A549 (cell line): Measurements from ENCODE around the gene VARS2. TPM values are rescaled to one million over a fixed set of nuclear protein-coding genes. Genes with fewer than 3 reads are reported as not detected.

Experiments
- ATAC-seq, 2 experiments: fragments of 200-7000 bp in 1 of 2; fragments of >200 bp in 1 of 2; cut with Nextera tagmentation in 1 of 2; cut with Tn5 transposase in 1 of 2; 3 replicates each; pipeline versions ENCODE4 v1.8.0 to v1.9.1; 2018 to 2020; ENCODE audit warnings: mild to moderate bottlenecking in 1 of 2, moderate library complexity in 1 of 2
- CTCF ChIA-PET: fragments of 300-600 bp; sonication (Branson Sonifier 250); formaldehyde crosslinking; extraction: SDS; loops from one replicate; lab custom pipeline; 2021; ENCODE audit warnings: antibody characterized with exemption, inconsistent platforms; lab: Yijun Ruan, JAX
- POLR2A ChIA-PET: fragments of 350-600 bp; formaldehyde crosslinking; extraction: SDS; loops from one replicate; lab custom pipeline; 2021; ENCODE audit warnings: antibody characterized with exemption, inconsistent platforms; lab: Yijun Ruan, JAX
- DNase-seq, 2 experiments: peaks; one replicate each; pipeline versions ENCODE4 v3.0.0 to v3.0.0-alpha.2; 2011 to 2016; ENCODE audit warnings: low read depth in 1 of 2, low spot score in 1 of 2
- FAIRE-seq: peaks from 2 replicates; lab custom pipeline; 2011; peaks lifted over from hg19 to GRCh38; lab: Jason Lieb, UNC
- H3K27ac ChIP-seq, 2 experiments: fragments of >200 bp; sonication (Bioruptor Twin); formaldehyde crosslinking; 3 replicates each; pipeline ENCODE4 v1.5.1; 2016 to 2017
- H3K4me1 ChIP-seq: fragments of >200 bp; sonication (Bioruptor Twin); formaldehyde crosslinking; 3 replicates; pipeline ENCODE4 v1.6.1; 2016
- H3K4me2 ChIP-seq: fragments of >200 bp; sonication (Bioruptor Twin); formaldehyde crosslinking; 3 replicates; pipeline ENCODE4 v1.6.1; 2016
- H3K4me3 ChIP-seq: fragments of >200 bp; sonication (Bioruptor Twin); formaldehyde crosslinking; 3 replicates; pipeline ENCODE4 v1.5.1; 2016
- H3K9me3 ChIP-seq: fragments of >200 bp; sonication (Bioruptor Twin); formaldehyde crosslinking; 3 replicates; pipeline ENCODE4 v1.6.1; 2016
- CBX8 ChIP-seq: fragments of 200-600 bp; sonication (generic); IDR thresholded peaks from 2 replicates; pipeline ENCODE4 v1.6.1; 2016
- CTCF ChIP-seq: fragments of >200 bp; sonication (Bioruptor Twin); formaldehyde crosslinking; IDR thresholded peaks from 3 replicates; pipeline ENCODE4 v1.5.1; 2016
- E2F6 ChIP-seq: IDR thresholded peaks from 2 replicates; pipeline ENCODE4 v1.6.1; 2012; ENCODE audit warnings: low read depth, borderline replicate concordance
- FOSB ChIP-seq: fragments of 250-450 bp; sonication (Bioruptor Pico); IDR thresholded peaks from 2 replicates; pipeline ENCODE4 v1.5.0; 2020; ENCODE audit warnings: mild to moderate bottlenecking, moderate library complexity
- GATA3 ChIP-seq: IDR thresholded peaks from 2 replicates; pipeline ENCODE4 v1.6.1; 2012; ENCODE audit warnings: borderline replicate concordance
- HDAC2 ChIP-seq: fragments of 200-600 bp; sonication (generic); IDR thresholded peaks from 2 replicates; pipeline ENCODE4 v1.6.1; 2016
- HEYL ChIP-seq: fragments of 250-450 bp; sonication (Bioruptor Pico); IDR thresholded peaks from 2 replicates; pipeline ENCODE4 v1.8.0; 2021; ENCODE audit warnings: mild to moderate bottlenecking, moderate library complexity
- HMGXB4 ChIP-seq: fragments of 250-450 bp; sonication (Bioruptor Pico); IDR thresholded peaks from 2 replicates; pipeline ENCODE4 v1.5.0; 2021; ENCODE audit warnings: mild to moderate bottlenecking, moderate library complexity, borderline replicate concordance
- HOXB13 ChIP-seq: fragments of 250-450 bp; sonication (Bioruptor Pico); IDR thresholded peaks from 2 replicates; pipeline ENCODE4 v1.5.0; 2020; ENCODE audit warnings: low read depth, mild to moderate bottlenecking, moderate library complexity
- JUN ChIP-seq, 2 experiments: fragments of >200 bp; sonication (Bioruptor Twin); formaldehyde crosslinking; IDR thresholded peaks; 2 replicates in 1 of 2; 3 replicates in 1 of 2; pipeline ENCODE4 v1.6.1; 2016 to 2017
- KDM5A ChIP-seq: fragments of 200-600 bp; sonication (generic); IDR thresholded peaks from 2 replicates; pipeline ENCODE4 v1.6.1; 2016; ENCODE audit warnings: antibody characterized with exemption, mild to moderate bottlenecking
- MYC ChIP-seq: IDR thresholded peaks from 2 replicates; pipeline ENCODE4 v1.6.1; 2012; ENCODE audit warnings: mild to moderate bottlenecking, inconsistent platforms, low read length, improper control_type of control experiment, borderline replicate concordance
- NFE2L2 ChIP-seq: fragments of 150-350 bp; conservative IDR thresholded peaks from 2 replicates; pipeline ENCODE4 v1.6.1; 2014; ENCODE audit warnings: low read length
- NR3C1 ChIP-seq: fragments of >200 bp; sonication (Bioruptor Twin); formaldehyde crosslinking; IDR thresholded peaks from 3 replicates; pipeline ENCODE4 v1.6.1; 2017
- POLR2A ChIP-seq: IDR thresholded peaks from 2 replicates; pipeline ENCODE4 v1.6.1; 2012; ENCODE audit warnings: mild to moderate bottlenecking, low read length
- POLR2AphosphoS2 ChIP-seq: conservative IDR thresholded peaks from 2 replicates; pipeline ENCODE4 v1.6.1; 2012; ENCODE audit warnings: low read length, improper control_type of control experiment, inconsistent platforms
- RAD21 ChIP-seq, 2 experiments: fragments of >200 bp in 1 of 2; sonication (Bioruptor Twin) in 1 of 2; formaldehyde crosslinking in 1 of 2; IDR thresholded peaks in 1 of 2; conservative IDR thresholded peaks in 1 of 2; 2 replicates in 1 of 2; 3 replicates in 1 of 2; pipeline ENCODE4 v1.6.1; 2012 to 2018; ENCODE audit warnings: inconsistent platforms in 1 of 2
- RCOR1 ChIP-seq: fragments of 150-350 bp; IDR thresholded peaks from 2 replicates; pipeline ENCODE4 v1.6.1; 2014; ENCODE audit warnings: antibody characterized with exemption, low read length, low read depth
- RFX5 ChIP-seq: fragments of 450-650 bp; IDR thresholded peaks from 2 replicates; pipeline ENCODE4 v1.7.1; 2014; ENCODE audit warnings: antibody characterized with exemption, mild to moderate bottlenecking, moderate library complexity
- TFCP2L1 ChIP-seq: fragments of 250-450 bp; sonication (Bioruptor Pico); IDR thresholded peaks from 2 replicates; pipeline ENCODE4 v1.5.0; 2021; ENCODE audit warnings: mild to moderate bottlenecking
- TP53 ChIP-seq: fragments of 250-450 bp; sonication (Bioruptor Pico); IDR thresholded peaks from 2 replicates; pipeline ENCODE4 v1.5.0; 2021; ENCODE audit warnings: mild to moderate bottlenecking, moderate library complexity
- USF2 ChIP-seq: fragments of 450-650 bp; IDR thresholded peaks from 2 replicates; pipeline ENCODE4 v1.6.1; 2014; ENCODE audit warnings: antibody characterized with exemption
- ZFP36 ChIP-seq: fragments of 450-650 bp; IDR thresholded peaks from 2 replicates; pipeline ENCODE4 v1.6.1; 2014; ENCODE audit warnings: borderline replicate concordance; ENCODE audit not compliant: partially characterized antibody
- ZNF302 ChIP-seq: fragments of 250-450 bp; sonication (Bioruptor Pico); IDR thresholded peaks from 2 replicates; pipeline ENCODE4 v1.9.0; 2021; ENCODE audit warnings: inconsistent platforms, mild to moderate bottlenecking, moderate library complexity
- ZSCAN20 ChIP-seq: fragments of 250-450 bp; sonication (Bioruptor Pico); IDR thresholded peaks from 2 replicates; pipeline ENCODE4 v1.8.0; 2022; ENCODE audit warnings: mild to moderate bottlenecking, moderate library complexity
- WGBS: methylation state at CpG from one replicate; pipeline ENCODE4 v1.1.6; 2017; ENCODE audit errors: missing lambda C conversion rate; 5-methylcytosine and 5-hydroxymethylcytosine counted together
- polyA plus RNA-seq, 4 experiments: library from polyadenylated mRNA; depleted of rRNA in 3 of 4; stranded (reverse); fragments of >200 nt; fragmentation: RNase III in 1 of 4; extraction: RNeasy Plus Mini Kit Qiagen cat#74134 plus additional on column Dnase treatment in 1 of 4; gene quantifications; 2 replicates in 3 of 4; 3 replicates in 1 of 4; pipeline ENCODE4 v1.2.3, GENCODE V29; 2011 to 2017
- TF ChIP-seq, protein P1 (sequence below): fragments of 250-450 bp; sonication (Bioruptor Pico); IDR thresholded peaks from 2 replicates; pipeline ENCODE4 v1.5.0; 2020; ENCODE audit warnings: low read depth, mild to moderate bottlenecking, moderate library complexity

Gene VARS2
- polyA plus RNA-seq, 2 of the 4 experiments (the other 2 are of a cell fraction) = 15.0 to 15.5 TPM

GRCh38 chr6:30893001-30893591 lies 20.9 kb upstream of the VARS2 start:
- POLR2A ChIA-PET = no interaction called here
- Histone ChIP-seq H3K4me3 (no peak overlapping the region), H3K4me2 (no peak overlapping the region), H3K4me1 (peaks cover 6% of the 10 kb centered on the region), H3K9me3 (no peaks in the 10 kb centered on the region), H3K27ac (no peak overlapping the region)
- peak in 1 of 2 experiments; percentile 62; a peak in 3 of 6 replicates for ATAC-seq
- CTCF ChIA-PET = interaction anchor here (1.0 kb wide), 1 partner anchor 214 kb away, joined by 4 read pairs; no protein-coding TSS in a partner anchor
- TF ChIP-seq NR3C1 = no peak
- TF ChIP-seq NFE2L2 = no peak
- TF ChIP-seq ZNF302 = no peak
- no peak for TF ChIP-seq CBX8
- no peak for TF ChIP-seq MYC
- no peak for TF ChIP-seq FOSB (CRISPR knock-in tag)
- TF ChIP-seq POLR2AphosphoS2 = no peak
- TF ChIP-seq RFX5 = no peak
- no peak for TF ChIP-seq KDM5A
- TF ChIP-seq TFCP2L1 (CRISPR knock-in tag) = no peak
- TF ChIP-seq TP53 (CRISPR knock-in tag) = no peak
- no peak for TF ChIP-seq JUN (IDR thresholded peaks at IDR 0.05)
- TF ChIP-seq HMGXB4 (CRISPR knock-in tag) = no peak
- no peak for TF ChIP-seq ZSCAN20 (CRISPR knock-in tag)
- TF ChIP-seq HOXB13 (CRISPR knock-in tag) = no peak
- TF ChIP-seq RCOR1 = no peak
- no peak for TF ChIP-seq RAD21 (conservative IDR thresholded peaks at IDR 0.05 in 1 of 2, IDR thresholded peaks at IDR 0.05 in 1 of 2)
- TF ChIP-seq E2F6 = no peak
- no peak for TF ChIP-seq HEYL
- no peak for TF ChIP-seq USF2
- 94% methylated on average over 2 of the region's 16 CpGs for WGBS
- no peak for FAIRE-seq
- no peak for DNase-seq

DNA sequence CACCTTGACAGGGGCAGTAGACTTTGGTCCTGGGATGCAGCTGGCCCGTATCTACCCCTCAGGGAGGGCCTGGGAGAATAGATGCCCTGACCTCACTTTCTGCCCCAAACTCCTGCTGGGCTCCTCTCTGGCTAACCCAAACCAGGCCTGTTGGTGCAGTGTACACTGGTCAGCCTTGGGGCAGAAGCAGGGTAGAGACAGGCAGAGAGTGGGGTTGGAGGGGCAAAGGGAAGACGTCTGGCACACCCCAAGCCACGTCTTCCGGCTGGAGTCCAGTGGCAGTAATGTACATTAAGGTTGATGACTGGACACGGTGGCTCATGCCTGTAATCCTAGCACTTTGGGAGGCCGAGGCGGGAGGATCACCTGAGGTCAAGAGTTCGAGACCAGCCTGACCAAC lies 20.4 kb upstream of the VARS2 start:
- Histone ChIP-seq H3K4me3 (no peak overlapping the region), H3K4me1 (peaks cover under 1% of the 10 kb centered on the region; the same call in 2 of the 3 replicates), H3K9me3 (no peaks in the 10 kb centered on the region), H3K27ac (no peak overlapping the region), H3K4me2 (no peak overlapping the region)
- ChIA-PET POLR2A (no interaction called here), CTCF (interaction anchor here (0.6 kb wide), 1 partner anchor 11 kb away, joined by 4 read pairs; no protein-coding TSS in a partner anchor)
- no peak for ATAC-seq
- no peak for TF ChIP-seq HDAC2
- TF ChIP-seq GATA3 = no peak
- TF ChIP-seq POLR2A = no peak
- no peak for TF ChIP-seq CTCF
- TF ChIP-seq, protein P1, sequence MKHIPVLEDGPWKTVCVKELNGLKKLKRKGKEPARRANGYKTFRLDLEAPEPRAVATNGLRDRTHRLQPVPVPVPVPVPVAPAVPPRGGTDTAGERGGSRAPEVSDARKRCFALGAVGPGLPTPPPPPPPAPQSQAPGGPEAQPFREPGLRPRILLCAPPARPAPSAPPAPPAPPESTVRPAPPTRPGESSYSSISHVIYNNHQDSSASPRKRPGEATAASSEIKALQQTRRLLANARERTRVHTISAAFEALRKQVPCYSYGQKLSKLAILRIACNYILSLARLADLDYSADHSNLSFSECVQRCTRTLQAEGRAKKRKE (CRISPR knock-in tag) = no peak
- TF ChIP-seq NFE2L2 = no peak
- TF ChIP-seq ZFP36 = no peak
- FAIRE-seq = no peak
- DNase-seq = no peak
- WGBS = 96% methylated on average over 7 of the region's 8 CpGs
